ENCODE data around the gene RNF224.
"Not testable (repeated sequence)": the region's sequence is repeated elsewhere in the genome, so short reads cannot be mapped to it uniquely, and the experiment has no call there.

RNF224 gene

DNA sequence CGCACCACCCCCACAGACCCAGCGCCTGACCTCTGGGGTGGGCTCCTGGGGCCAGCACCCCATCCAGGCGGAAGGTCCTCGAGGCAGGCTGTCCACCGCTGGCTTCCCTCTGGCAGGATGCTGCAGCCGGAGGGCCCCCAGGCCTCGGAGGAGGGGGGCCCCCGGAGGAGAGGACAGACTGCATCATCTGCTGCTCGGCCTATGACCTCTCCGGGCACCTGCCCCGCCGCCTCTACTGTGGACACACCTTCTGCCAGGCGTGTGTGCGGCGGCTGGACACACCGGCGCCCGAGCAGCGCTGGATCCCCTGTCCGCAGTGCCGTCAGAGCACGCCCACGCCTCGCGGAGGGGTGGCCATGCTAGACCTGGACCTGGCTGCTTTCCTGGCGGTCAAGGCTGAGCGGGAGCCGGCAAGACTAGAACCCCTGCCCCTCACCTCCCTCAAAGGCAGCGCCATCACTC is 1.2 kb downstream of the RNF224 start:
- DNase-seq (no peak), ATAC-seq (no peak)

DNA sequence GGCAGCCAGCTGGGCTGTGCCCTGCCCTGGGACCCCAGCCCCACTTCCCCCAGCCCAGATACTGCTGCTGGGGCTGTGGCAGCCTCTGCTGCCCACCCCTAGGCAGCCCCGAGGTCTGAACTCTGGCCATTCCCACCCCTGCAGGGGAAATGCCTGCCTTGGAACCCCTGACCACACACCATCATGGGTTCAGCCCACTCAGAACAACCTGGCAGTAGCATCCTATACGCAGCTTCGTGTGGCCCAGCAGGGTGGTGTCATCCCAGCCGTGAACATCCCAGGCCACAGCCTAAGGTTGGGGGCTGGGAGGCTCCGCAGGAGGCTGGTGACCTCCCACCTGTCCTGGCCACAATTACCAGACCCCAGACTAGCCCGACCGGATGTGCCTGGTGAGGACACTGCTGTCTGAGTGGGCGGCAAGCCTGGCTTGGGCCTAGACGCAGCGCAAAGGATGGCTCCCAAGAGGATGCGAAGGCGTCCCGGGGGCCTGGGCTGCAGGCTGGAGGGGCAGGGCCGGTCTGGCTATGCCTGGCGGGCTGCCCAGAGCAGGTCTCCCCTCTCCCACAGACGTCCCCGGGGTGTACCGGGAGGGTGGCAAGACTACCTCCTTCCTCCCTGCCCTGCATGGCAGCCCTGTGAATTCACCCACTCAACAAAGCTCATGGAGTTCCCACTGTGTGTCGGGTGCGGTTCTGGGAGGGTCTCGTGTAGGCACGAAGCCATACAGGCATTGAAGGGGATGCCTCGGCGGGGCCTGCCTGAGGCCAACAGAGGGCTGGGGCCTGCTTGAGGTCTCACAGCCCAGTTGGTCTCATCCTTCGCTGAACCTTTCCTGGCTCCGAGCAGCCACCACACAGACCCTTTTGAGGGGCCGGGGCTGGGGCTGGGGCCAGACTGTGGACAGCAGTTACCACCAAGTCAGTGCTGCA is 1.9 kb downstream of the RNF224 start:
- DNase-seq (no peak), ATAC-seq (no peak)

DNA sequence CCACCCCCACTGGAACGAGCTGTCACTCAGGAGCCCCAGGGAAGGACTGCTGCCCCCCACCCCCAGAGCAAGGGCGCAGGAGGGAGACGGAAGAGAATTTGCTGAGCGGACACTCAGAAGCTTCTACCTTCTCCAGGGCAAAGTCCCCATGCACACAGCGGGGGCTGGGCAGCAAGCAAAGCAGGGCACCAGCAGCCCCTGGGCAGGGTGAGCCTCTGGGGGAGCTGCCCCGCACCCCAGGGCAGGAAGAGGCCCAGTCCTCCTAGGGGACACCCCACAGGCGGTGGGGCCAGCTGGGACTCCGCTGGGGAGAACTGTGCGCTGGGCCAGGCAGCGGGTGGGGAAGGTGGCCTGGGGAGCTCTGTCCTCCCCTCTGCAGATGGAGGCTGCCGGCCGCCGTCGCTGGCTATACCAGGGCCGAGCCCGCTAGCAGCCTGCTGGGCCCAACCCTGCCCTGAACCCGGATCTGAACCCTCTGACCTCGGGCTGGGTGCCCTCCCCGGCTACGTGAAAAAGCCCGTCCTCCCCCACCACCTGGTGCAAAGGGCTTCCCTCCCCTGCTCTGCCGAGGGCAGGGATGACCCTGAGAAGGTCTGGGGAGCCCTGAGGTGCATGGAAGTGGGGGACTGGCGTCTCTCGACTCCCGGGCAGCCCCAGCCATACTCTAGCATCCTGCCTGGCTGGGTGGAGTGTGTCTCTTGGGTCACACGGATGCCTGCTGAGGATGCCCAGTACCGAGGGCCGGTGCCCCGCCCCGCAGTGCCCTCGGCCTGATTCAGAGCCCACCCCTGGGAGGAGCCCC is 2.8 kb downstream of the RNF224 start:
- no peak for ATAC-seq
- DNase-seq: no peak

DNA sequence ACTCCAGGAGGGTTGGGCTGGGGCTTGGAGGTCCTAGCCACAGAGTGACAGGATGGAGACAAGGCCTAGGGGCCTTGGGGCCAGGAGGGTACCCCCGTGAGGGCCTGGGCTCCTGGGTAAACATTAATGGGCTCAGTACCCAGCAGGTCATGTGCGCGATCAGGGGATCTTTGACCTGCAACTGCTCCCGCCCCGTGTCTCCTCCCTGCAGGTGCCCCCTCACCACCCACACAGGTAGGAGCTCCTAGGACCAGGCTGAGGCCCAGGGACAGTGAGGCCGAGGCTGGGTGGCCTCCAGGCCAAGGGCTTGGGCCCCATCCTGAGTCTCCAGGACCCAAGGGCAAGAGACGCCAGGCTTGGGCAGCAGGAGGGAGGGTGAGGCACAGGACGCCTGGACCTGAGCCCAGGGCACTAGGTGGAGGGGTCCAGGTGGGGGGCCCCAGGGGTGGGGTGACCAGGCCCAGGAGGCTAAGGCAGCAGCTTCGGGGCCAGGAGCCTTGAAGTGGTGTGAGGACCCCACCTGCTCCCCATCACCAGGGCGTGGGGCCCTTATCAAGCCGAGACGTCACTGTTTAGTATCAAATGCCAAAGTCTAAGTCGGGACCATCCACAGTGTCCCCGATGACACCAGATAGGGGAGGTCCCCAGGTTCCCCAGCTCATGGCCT is 3.5 kb downstream of the RNF224 start, which contains the start of gene SLC34A3:
Gene SLC34A3, plus strand, starts transcription at position 197 of the 667 bp plus-strand sequence. CDS start 802 bp downstream, outside the sequence.
- no peak for ATAC-seq

DNA sequence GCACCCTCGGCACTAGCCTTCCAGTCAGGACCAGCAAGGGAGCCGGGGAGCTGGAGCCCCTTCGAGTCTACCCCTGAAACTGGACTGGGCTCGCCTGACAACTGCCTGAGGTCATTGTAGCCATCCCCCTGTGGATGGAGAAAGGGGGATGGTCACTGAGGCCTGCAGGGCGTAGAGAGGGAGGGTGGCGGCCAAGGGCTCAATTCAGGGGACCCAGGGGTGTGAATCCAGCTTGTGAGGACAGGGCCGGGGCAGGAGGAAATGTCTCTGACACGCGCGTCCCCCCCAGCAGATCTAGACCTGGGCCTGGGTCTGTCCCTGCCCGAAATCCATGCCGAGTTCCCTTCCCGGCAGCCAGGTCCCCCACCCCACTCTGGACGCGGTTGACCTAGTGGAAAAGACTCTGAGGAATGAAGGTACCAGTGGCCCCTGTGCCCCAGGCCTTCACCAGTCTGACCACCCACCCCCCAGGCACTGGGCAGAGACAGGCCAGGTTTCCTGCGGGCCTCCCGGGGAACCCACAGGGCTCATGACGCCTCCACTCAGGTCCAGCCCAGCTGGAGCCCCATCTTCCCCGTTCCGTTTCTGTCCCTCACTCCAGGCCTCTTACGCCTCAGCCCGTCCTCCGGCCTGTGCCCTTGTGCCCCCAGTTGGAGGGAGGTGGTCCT is 4.2 kb downstream of the RNF224 start:
- ATAC-seq (no peak), DNase-seq (no peak)

More for the DNA sequence above, 3.5 kb downstream of the RNF224 start, which contains the start of gene SLC34A3:
- DNase-seq: no peak

DNA sequence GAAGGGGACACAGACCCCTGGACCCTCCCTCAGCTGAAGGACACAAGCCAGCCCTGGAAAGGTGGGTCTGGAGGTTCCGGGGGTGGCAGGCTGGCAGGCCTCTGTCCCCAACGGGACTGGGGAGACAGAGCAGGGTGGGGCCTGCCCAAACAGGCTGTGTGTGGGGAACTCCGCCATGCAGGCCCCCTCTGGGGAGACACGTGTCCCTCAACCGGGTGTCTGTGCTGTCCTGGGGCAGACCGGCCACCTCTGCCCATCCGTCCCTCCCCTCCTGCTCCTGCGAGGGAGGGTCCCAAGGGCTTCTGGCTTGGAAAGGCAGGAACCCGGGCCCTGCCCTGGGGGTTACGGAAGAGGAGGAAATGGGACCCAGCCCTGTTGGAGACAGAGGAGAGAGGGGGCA is 4.8 kb downstream of the RNF224 start:
- DNase-seq (no peak), ATAC-seq (no peak)

DNA sequence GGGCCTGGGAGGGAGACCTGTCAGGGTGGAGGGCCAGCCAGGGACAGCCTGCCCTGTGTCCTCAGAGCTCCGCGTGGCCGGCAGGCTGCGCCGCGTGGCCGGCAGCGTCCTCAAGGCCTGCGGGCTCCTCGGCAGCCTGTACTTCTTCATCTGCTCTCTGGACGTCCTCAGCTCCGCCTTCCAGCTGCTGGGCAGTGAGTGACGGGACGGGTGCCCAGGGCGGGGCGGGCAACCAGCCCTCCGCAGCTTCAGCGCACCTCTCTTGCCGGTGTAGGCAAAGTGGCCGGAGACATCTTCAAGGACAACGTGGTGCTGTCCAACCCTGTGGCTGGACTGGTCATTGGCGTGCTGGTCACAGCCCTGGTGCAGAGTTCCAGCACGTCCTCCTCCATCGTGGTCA is 5.2 kb downstream of the RNF224 start:
- ATAC-seq (no peak), DNase-seq (no peak)

DNA sequence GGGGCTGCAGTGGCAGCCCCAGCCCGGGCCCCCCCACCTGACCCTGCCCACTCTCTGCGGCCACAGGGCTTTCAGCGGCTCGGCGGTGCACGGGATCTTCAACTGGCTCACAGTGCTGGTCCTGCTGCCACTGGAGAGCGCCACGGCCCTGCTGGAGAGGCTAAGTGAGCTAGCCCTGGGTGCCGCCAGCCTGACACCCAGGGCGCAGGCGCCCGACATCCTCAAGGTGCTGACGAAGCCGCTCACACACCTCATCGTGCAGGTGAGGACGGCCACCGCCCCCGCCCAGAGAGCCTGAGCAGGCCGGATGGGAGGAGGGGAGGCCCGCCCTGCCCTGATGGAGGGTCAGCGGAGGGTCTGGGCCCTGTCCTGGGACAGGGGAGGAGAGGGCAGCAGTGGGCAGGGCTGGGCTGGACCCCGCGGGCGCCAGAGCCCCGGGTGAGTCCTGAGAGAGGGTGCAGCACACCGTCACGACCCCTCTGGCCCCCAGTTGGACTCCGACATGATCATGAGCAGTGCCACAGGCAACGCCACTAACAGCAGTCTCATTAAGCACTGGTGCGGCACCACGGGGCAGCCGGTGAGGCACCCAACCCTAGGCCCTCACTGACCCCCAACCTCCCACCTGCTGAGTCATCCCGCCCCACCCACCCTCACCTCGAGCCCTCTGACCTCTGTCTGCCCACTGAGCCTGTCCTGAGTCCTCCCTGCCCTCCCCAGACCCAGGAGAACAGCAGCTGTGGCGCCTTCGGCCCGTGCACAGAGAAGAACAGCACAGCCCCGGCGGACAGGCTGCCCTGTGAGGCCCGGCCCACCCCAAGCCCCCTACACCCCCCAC is 6.1 kb downstream of the RNF224 start:
- ATAC-seq (no peak), DNase-seq (no peak)

DNA sequence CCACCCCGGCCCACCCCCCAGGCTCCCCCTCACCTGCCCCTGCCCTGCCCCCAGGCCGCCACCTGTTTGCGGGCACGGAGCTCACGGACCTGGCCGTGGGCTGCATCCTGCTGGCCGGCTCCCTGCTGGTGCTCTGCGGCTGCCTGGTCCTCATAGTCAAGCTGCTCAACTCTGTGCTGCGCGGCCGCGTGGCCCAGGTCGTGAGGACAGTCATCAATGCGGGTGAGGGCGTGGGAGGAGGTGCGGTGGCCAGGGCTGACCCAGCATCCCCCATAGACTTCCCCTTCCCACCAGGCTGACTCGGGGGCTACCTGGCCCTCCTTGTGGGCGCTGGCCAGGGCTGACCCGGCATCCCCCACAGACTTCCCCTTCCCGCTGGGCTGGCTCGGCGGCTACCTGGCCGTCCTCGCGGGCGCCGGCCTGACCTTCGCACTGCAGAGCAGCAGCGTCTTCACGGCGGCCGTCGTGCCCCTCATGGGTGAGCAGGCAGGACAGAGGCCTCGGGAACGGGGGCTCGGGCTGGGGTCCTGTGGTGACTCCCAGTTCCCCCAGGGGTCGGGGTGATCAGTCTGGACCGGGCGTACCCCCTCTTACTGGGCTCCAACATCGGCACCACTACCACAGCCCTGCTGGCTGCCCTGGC is 6.9 kb downstream of the RNF224 start:
- ATAC-seq (no peak), DNase-seq (no peak)

DNA sequence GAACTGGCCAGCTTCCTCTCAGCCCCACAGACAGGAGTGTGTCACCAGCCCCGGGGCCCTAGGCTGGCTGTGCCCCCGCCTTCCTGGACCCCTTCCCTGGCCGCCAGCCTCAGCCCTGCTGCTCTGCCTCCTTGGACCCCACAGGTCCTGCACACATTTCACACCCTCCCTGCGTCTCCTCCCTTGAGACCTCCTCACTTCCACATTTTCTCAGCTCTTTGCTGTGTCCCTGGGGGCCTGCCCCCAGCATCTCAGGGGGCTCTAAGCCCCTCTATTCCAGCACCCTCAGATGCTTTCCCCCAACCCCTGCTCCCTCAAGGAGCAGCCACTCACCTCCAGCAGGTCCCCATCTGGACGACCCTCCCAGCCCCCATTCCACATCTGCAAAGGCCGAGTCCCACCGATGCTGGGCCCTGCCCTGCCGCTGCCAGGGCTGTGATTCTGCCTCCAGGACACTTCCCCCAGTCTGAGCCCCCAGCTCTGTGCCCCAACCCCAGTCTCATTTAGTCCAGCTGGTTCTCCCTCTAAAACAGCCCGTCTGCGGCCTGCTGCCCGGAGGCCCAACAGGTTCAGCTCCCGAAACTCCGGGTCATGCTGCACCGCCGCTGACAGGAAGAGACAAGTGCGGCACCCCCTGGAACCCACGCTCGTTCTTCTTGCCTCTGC is 7.6 kb downstream of the RNF224 start:
- DNase-seq: no peak
- ATAC-seq: no peak

DNA sequence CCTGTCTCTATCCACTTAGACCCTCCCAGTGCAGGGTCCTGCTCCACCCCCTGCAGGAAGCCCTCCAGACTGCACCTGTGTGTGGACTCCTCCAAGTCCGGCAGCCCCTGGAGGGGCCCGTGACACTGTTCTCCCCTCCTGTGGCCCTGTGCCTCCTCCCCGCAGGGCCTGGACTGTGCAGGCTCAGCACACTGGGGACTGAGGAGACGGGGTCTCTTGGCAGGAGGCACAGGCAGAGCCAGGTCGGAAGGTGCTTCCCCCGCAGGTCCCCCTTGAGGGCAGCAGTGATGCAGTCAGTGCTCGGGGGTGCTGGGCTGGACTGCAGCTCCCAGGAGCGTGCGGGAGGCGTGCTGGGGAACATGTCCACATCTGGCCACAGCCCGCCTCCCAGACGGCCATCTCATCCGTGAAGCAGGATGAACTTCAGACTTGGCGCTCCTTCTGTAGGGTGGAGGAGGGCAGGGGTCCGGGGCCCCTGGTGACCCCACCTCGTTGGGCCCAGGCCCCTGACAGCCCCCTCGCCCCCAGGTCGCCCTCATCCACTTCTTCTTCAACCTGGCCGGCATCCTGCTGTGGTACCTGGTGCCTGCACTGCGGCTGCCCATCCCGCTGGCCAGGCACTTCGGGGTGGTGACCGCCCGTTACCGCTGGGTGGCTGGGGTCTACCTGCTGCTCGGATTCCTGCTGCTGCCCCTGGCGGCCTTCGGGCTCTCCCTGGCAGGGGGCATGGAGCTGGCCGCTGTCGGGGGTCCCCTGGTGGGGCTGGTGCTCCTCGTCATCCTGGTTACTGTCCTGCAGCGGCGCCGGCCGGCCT is 8.3 kb downstream of the RNF224 start:
- ATAC-seq (no peak), DNase-seq (no peak)

DNA sequence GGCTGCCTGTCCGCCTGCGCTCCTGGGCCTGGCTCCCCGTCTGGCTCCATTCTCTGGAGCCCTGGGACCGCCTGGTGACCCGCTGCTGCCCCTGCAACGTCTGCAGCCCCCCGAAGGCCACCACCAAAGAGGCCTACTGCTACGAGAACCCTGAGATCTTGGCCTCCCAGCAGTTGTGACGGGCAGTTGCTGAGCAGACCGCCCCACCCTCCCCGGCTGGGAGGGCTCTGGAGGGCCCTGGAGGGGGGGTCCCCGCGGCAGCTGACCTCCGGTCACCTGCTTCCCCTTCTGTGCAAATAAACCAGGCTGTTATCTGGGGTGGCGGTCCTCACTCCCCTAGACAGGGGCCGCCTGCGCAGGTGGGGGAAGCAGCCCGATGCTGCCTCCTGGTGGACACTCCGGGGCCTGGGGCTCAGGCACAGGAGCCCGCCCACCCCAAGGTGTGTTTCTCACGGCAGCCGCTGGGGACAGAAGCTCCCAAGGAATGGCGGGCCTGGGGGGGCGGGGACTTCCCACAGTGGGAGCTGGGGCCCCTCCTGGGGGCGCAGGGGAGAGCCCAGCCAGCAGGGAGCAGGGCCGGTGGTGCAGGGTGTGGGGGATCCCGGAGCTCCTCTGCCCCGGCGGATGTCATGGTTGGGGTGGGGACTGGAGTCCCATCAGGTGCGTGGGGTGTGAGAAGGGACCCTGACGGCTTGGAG is 9.1 kb downstream of the RNF224 start:
- ATAC-seq: peak; percentile 38
- peak; percentile 97 for DNase-seq

DNA sequence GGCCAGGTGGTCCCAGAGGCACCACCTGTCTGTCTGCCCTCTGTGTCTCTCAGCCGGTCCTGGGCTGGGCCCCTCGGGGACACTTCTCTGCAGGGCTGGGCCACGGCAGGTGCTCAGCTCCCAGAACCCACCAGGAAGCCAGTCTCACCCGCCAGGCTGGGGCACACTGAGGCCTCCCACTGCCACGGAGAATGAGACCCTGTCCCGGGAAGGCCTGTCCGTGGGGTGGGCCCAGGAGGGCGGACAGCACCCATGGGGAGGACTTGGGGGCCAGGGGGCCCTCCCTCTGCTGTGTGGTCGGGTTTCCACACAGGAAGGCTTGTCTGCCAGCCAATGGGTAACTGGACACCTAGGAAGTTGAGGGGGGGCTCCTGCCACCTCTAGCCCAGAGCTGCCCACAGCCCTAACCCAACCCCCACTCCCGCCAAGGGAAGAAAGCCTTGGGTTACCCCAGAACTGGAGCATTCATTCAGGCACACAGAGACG is 9.7 kb downstream of the RNF224 start:
- no peak for ATAC-seq
- DNase-seq: no peak

DNA sequence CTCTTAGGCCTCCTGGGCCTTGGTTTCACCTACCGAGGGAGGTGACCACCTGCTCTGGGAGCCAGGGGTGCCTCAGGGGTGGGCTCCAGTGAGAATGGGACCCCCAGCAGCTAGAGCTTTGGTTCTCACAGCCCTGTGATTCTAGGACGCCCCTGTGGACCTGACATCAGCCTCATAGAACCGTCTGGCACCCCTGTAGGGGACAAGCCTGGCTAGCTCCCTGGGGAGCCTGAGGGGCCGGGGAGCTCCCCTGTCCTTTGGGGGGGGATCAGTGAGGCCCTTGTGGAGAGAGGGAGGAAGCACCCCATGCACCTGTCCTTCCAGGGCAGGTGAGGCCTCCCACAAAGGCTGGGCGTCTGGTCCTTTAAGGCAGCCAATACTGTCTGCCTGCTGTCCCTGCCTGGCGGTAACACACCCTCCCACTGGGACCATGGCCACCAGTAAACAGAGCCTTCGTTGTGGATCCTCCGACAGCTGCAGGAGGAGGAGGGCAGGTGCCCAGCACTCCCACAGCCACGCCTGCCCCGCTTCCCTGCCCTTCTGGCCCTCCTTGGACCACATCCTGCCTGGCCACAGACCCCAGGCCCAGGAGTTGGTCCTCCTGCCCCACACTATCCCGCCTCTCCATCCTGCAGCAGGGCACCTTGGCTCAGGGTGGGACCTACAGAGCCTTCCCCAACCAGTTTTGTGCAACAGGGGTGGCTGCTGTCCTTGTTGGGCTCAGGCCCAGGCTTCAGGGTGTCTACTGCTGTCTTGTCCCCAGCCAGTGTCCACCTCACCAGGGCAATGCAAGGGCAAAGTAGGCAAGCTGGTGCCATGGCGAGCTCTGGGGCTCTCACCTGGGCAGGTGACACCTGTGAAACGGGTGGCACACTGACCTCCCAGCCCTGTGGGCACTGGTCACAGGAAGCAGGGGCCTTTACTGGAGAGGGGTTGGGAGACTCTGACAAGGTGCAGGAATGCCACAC is 10.7 kb downstream of the RNF224 start:
- no peak for ATAC-seq
- no peak for DNase-seq

DNA sequence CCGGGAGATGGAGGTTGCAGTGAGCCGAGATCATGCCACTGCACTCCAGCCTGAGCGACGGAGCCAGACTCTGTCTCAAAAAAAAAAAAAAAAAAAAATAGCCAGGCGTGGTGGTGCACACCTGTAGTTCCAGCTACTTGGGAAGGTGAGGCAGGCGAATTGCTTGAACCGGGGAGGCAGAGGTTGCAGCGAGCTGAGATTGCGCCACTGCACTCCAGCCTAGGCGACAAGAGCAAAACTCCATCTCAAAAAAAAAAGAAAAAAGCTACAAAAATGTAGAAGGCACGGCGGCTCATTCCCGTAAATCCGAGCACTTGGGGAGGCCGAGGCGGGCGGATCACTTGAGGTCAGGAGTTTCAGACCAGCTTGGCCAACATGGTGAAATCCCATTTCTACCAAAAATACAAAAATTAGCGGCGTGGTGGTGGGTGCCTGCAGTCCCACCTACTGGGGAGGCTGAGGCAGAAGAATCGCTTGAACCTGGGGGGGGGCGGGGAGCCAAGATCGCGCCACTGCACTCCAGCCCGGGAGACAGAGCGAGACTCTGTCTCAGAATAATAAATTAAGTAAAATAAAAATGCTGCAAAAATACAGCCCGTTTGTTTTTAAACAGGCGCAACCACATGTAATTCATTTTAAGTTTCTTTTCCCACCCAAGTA is 12.4 kb downstream of the RNF224 start:
- DNase-seq, ATAC-seq: not testable (repeated sequence)

DNA sequence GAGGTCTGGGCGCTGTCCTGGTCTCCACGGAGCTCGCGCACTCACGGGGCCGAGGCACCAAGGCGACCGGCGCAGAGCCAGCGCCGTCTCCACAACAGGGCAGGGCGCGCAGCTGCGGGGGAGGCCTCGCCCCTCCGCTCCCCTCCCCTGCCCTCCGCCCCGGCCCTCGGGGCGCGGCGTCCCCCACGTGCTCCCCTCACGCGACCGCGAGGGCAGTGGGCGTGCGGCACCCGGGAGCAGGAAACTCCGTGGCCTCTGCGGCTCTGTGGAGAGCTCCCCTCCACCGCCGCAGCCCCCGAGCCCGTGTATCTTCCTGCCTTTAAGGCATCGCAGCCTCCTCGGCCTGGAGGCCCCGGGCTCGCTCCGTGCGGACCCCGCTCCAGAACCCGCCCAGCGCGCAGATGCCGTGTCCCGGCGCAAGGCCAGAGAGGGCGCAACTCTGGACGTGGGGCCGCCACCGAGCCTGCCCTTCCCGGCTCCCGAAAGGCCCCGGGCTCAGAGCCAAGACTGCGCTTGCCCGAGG is 13.1 kb downstream of the RNF224 start:
- DNase-seq: peak; percentile 76
- peak; percentile 14 for ATAC-seq
